ENCODE results near the gene PRKCSH. TPM values are rescaled to one million over a fixed set of nuclear protein-coding genes. Genes with fewer than 3 reads are reported as not detected.
"Not testable (repeated sequence)": the region's sequence is repeated elsewhere in the genome, so short reads cannot be mapped to it uniquely, and the experiment has no call there.

Gene PRKCSH
- total RNA-seq, 1 experiment from 2014 or later, result 318 TPM

DNA sequence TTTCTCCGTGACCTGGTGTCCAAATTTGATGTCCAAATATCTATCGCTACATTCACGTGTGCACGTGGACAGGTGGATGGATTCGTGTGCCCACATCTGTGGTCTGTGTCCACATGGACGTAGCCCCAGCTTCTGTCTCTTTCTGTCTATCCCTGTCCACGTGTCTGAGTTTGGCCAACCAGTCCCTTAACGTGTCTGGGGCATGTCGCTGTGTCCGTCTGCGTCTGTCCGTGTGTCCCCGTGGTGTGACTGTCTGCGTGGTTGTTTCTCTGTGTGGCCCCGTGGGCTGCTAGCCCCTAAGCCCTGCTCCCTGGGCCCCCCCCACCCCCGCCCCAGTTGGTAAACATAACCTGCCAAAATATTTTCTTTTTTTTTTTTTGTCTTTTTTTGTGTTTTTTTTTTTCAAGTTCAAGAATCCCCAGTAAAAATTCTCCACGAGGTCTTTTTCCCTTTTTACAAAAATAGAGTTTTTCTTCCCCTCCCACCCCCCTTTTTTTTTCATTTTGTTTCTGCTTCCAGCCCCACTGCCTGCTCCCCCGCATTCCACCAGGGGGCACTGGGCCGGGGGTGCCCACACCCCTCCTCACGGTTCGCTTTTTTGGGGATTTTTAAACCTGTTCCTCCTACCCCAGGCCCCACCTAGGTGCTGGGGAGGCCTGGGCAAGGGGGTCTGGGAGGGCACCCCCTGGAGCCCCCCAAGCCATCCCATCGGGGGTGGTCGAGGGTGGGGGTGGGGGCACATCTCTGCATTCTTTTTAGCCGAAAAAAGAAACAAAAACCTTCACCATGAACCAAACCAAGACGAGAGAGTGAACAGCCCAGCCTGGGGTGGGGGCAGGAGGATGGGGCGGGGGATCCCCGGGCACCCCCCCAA, 18.3 kb downstream of the PRKCSH start:
- CTCF ChIA-PET, result no interaction called here
- TF ChIP-seq, protein P1, sequence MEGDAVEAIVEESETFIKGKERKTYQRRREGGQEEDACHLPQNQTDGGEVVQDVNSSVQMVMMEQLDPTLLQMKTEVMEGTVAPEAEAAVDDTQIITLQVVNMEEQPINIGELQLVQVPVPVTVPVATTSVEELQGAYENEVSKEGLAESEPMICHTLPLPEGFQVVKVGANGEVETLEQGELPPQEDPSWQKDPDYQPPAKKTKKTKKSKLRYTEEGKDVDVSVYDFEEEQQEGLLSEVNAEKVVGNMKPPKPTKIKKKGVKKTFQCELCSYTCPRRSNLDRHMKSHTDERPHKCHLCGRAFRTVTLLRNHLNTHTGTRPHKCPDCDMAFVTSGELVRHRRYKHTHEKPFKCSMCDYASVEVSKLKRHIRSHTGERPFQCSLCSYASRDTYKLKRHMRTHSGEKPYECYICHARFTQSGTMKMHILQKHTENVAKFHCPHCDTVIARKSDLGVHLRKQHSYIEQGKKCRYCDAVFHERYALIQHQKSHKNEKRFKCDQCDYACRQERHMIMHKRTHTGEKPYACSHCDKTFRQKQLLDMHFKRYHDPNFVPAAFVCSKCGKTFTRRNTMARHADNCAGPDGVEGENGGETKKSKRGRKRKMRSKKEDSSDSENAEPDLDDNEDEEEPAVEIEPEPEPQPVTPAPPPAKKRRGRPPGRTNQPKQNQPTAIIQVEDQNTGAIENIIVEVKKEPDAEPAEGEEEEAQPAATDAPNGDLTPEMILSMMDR (IDR thresholded peaks at IDR 0.05; ENCODE audit: unreplicated experiment), result peak; percentile 27

DNA sequence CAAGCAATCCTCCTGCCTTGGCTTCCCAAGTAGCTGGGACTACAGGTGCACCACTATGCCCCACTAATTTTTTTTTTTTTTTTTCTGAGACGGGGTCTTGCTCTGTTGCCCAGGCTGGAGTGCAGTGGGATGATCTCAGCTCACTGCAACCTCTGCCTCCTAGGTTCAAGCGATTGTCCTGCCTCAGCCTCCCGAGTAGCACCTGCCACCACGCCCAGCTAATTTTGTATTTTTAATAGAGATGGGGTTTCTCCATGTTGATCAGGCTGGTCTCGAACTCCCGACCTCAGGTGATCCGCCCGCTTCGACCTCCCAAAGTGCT, 19.8 kb downstream of the PRKCSH start:
- H3K4me1 Mint-ChIP-seq (ENCODE audit: low read depth, unreplicated experiment); H3K27ac Mint-ChIP-seq (ENCODE audit: unreplicated experiment); H3K36me3 Mint-ChIP-seq (ENCODE audit: insufficient read depth, unreplicated experiment); H3K9me3 Mint-ChIP-seq (ENCODE audit: low read depth, unreplicated experiment); H3K4me3 Mint-ChIP-seq (ENCODE audit: low read depth, unreplicated experiment); H3K27me3 Mint-ChIP-seq (ENCODE audit: unreplicated experiment); CTCF ChIA-PET; intact Hi-C loops (cut with micrococcal nuclease; ENCODE audit: unreplicated experiment); BruUV-seq (replicated peaks); DNase-seq: not testable (repeated sequence)

More for the DNA sequence above, 18.3 kb downstream of the PRKCSH start:
- no TSS peak for BruUV-seq (replicated peaks)
- H3K27me3 Mint-ChIP-seq (ENCODE audit: unreplicated experiment), result no peaks in the 10 kb centered on the region
- H3K27ac Mint-ChIP-seq (ENCODE audit: unreplicated experiment), result no peak overlapping the region
- H3K9me3 Mint-ChIP-seq (ENCODE audit: low read depth, unreplicated experiment), result no peaks in the 10 kb centered on the region
- no peak overlapping the region for H3K4me3 Mint-ChIP-seq (ENCODE audit: low read depth, unreplicated experiment)
- no peak for DNase-seq
- intact Hi-C loops (cut with micrococcal nuclease; ENCODE audit: unreplicated experiment), result no loop called here
- peaks cover 10% of the 10 kb centered on the region for H3K36me3 Mint-ChIP-seq (ENCODE audit: insufficient read depth, unreplicated experiment)
- no peaks in the 10 kb centered on the region for H3K4me1 Mint-ChIP-seq (ENCODE audit: low read depth, unreplicated experiment)

DNA sequence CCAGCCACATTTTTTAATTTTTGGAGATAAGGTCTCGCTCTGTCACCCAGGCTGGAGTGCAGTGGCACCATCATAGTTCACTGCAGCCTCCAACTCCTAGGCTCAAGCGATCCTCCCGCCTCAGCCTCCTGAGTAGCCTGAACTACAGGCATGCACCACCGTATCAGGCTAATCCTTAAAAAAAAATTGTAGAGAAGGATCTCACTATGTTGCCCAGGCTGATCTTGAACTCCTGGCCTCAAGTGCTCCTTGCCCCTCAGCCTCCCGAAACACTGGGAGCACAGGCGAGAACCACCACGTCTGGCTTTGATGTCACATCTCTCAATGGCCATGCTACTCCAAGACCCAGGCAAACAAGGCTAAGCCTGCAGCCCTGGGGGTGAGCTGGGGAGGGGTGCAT, 21.2 kb downstream of the PRKCSH start:
- no peak for DNase-seq
- BruUV-seq (replicated peaks), result no TSS peak
- no peak overlapping the region for H3K4me3 Mint-ChIP-seq (ENCODE audit: low read depth, unreplicated experiment)
- H3K9me3 Mint-ChIP-seq (ENCODE audit: low read depth, unreplicated experiment), result no peaks in the 10 kb centered on the region
- CTCF ChIA-PET, result no interaction called here
- H3K27ac Mint-ChIP-seq (ENCODE audit: unreplicated experiment), result no peak overlapping the region
- no peaks in the 10 kb centered on the region for H3K4me1 Mint-ChIP-seq (ENCODE audit: low read depth, unreplicated experiment)
- intact Hi-C loops (cut with micrococcal nuclease; ENCODE audit: unreplicated experiment), result no loop called here
- TF ChIP-seq, protein P1 (IDR thresholded peaks at IDR 0.05; ENCODE audit: unreplicated experiment), result no peak
- no peaks in the 10 kb centered on the region for H3K36me3 Mint-ChIP-seq (ENCODE audit: insufficient read depth, unreplicated experiment)
- peaks cover 18% of the 10 kb centered on the region for H3K27me3 Mint-ChIP-seq (ENCODE audit: unreplicated experiment)

DNA sequence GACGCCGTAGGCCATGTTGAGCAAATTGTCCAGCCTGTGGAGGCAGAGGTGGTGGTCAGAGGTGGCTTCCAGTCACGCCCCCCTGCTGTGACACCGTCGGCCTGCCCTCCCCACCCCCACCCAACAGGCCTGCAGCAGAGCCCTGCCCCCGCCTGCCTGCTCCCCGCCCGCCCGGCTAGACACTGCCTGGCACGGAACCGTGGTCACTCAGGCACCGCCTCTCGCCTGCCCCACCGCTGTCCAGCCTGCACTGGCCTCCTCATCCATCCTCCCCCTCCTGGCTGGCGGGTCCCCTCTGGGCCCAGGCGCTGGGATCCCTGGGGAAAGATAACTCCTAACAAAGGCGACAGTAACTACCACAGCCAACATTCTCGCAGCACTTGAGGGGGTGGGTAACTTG, 21.7 kb downstream of the PRKCSH start:
- no peaks in the 10 kb centered on the region for H3K9me3 Mint-ChIP-seq (ENCODE audit: low read depth, unreplicated experiment)
- peak; percentile 9 for DNase-seq
- intact Hi-C loops (cut with micrococcal nuclease; ENCODE audit: unreplicated experiment), result no loop called here
- H3K36me3 Mint-ChIP-seq (ENCODE audit: insufficient read depth, unreplicated experiment), result no peaks in the 10 kb centered on the region
- no peaks in the 10 kb centered on the region for H3K4me1 Mint-ChIP-seq (ENCODE audit: low read depth, unreplicated experiment)
- no TSS peak for BruUV-seq (replicated peaks)
- CTCF ChIA-PET, result no interaction called here
- no peak overlapping the region for H3K4me3 Mint-ChIP-seq (ENCODE audit: low read depth, unreplicated experiment)
- TF ChIP-seq, protein P1 (IDR thresholded peaks at IDR 0.05; ENCODE audit: unreplicated experiment), result no peak
- no peak overlapping the region for H3K27ac Mint-ChIP-seq (ENCODE audit: unreplicated experiment)
- peaks cover 18% of the 10 kb centered on the region for H3K27me3 Mint-ChIP-seq (ENCODE audit: unreplicated experiment)

DNA sequence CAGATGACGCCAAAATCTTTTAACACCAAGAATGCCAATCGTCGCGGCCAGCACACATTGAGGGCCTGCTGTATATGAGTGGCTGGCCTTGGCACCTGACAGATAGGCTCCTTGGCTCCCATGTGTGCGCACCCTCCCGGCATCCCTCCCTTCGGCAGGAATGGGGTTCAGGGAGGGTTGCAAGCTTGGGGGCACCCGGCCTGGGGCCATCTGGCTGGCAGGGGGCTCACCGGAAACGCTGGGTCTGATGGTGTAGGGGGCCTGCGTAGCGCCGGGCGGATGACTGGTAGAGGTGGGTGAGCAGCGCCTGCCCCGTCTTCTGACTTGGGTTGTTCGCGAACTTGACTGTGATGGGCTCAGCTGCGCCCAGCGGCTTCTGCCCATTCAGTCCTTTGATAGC, 22.4 kb downstream of the PRKCSH start:
- no peak overlapping the region for H3K27ac Mint-ChIP-seq (ENCODE audit: unreplicated experiment)
- intact Hi-C loops (cut with micrococcal nuclease; ENCODE audit: unreplicated experiment), result no loop called here
- peaks cover 18% of the 10 kb centered on the region for H3K27me3 Mint-ChIP-seq (ENCODE audit: unreplicated experiment)
- no TSS peak for BruUV-seq (replicated peaks)
- no peak overlapping the region for H3K4me3 Mint-ChIP-seq (ENCODE audit: low read depth, unreplicated experiment)
- H3K36me3 Mint-ChIP-seq (ENCODE audit: insufficient read depth, unreplicated experiment), result no peaks in the 10 kb centered on the region
- DNase-seq, result no peak
- CTCF ChIA-PET, result no interaction called here
- no peaks in the 10 kb centered on the region for H3K9me3 Mint-ChIP-seq (ENCODE audit: low read depth, unreplicated experiment)
- H3K4me1 Mint-ChIP-seq (ENCODE audit: low read depth, unreplicated experiment), result no peaks in the 10 kb centered on the region
- TF ChIP-seq, protein P1 (IDR thresholded peaks at IDR 0.05; ENCODE audit: unreplicated experiment), result no peak
